SU-DHL-6 (cell line): Measurements from ENCODE around the gene PLRG1.
"Not testable (repeated sequence)": the region's sequence is repeated elsewhere in the genome, so short reads cannot be mapped to it uniquely, and the experiment has no call there.

Source experiments
- H2AFZ ChIP-seq: fragments of 200-600 bp; sonication (generic); 2 replicates; pipeline ENCODE4 v1.6.1; 2014; ENCODE audit warnings: low read depth, mild to moderate bottlenecking, moderate library complexity, mixed read lengths, antibody characterized with exemption, low read length; ENCODE audit not compliant: severe bottlenecking
- H3F3A ChIP-seq: fragments of 200-600 bp; shearing (Covaris generic); 2 replicates; pipeline ENCODE4 v1.6.0; 2016; ENCODE audit warnings: antibody characterized with exemption, mild to moderate bottlenecking; ENCODE audit not compliant: insufficient read depth
- H3K27ac ChIP-seq: fragments of 200-600 bp; sonication (generic); 2 replicates; pipeline ENCODE4 v1.5.1; 2016; ENCODE audit warnings: low read depth, mild to moderate bottlenecking, low read length, moderate library complexity, mixed read lengths
- H3K27me3 ChIP-seq: fragments of 200-600 bp; sonication (generic), shearing (Covaris generic); 2 replicates; pipeline ENCODE4 v1.6.0; 2014; ENCODE audit warnings: mild to moderate bottlenecking, low read length
- H3K36me3 ChIP-seq: fragments of 200-600 bp; sonication (generic); 2 replicates; pipeline ENCODE4 v1.6.1; 2014; ENCODE audit warnings: mild to moderate bottlenecking, low read length, mixed read lengths
- H3K4me2 ChIP-seq: fragments of 300-600, 200-600 bp; shearing (Covaris generic), sonication (generic); 2 replicates; pipeline ENCODE4 v1.6.0; 2014; ENCODE audit warnings: low read length, low read depth, mild to moderate bottlenecking; ENCODE audit not compliant: poor library complexity, severe bottlenecking
- H3K4me3 ChIP-seq: fragments of 200-600 bp; sonication (generic); 2 replicates; pipeline ENCODE4 v1.5.1; 2014; ENCODE audit warnings: antibody characterized with exemption, low read length, mild to moderate bottlenecking, mixed read lengths; ENCODE audit not compliant: insufficient read depth, poor library complexity, severe bottlenecking
- H3K79me2 ChIP-seq: fragments of 200-600 bp; sonication (generic); 2 replicates; pipeline ENCODE4 v1.6.1; 2014; ENCODE audit warnings: mild to moderate bottlenecking, low read length, moderate library complexity; ENCODE audit not compliant: insufficient read depth
- H3K9ac ChIP-seq: fragments of 200-600 bp; sonication (generic); 2 replicates; pipeline ENCODE4 v1.7.0; 2014; ENCODE audit warnings: mild to moderate bottlenecking, low read length
- H3K9me2 ChIP-seq: fragments of 200-600 bp; sonication (generic); replicated peaks from 2 replicates; pipeline ENCODE4 v1.6.1; 2014; ENCODE audit warnings: low read length; ENCODE audit not compliant: insufficient read depth
- H3K9me3 ChIP-seq: fragments of 200-600 bp; sonication (generic); 2 replicates; pipeline ENCODE4 v1.6.1; 2014; ENCODE audit warnings: low read length, mixed read lengths; ENCODE audit not compliant: insufficient read depth
- H4K20me1 ChIP-seq: fragments of 200-600 bp; sonication (generic); 2 replicates; pipeline ENCODE4 v1.6.1; 2014; ENCODE audit warnings: low read depth, mild to moderate bottlenecking, antibody characterized with exemption, low read length, moderate library complexity, mixed read lengths
- EZH2phosphoT487 ChIP-seq: fragments of 200-600 bp; sonication (generic), shearing (Covaris generic); conservative IDR thresholded peaks from 2 replicates; pipeline ENCODE4 v1.6.1; 2018; ENCODE audit warnings: mild to moderate bottlenecking, antibody characterized with exemption, low read length, moderate library complexity, mixed read lengths
- TF ChIP-seq, protein P1 (sequence below): fragments of 200-600 bp; sonication (generic); IDR thresholded peaks from one replicate; pipeline ENCODE4 v1.5.1; 2017; ENCODE audit warnings: antibody characterized with exemption, mild to moderate bottlenecking, low read length, moderate library complexity; ENCODE audit not compliant: insufficient read depth, poor library complexity, severe bottlenecking

PLRG1 gene

DNA sequence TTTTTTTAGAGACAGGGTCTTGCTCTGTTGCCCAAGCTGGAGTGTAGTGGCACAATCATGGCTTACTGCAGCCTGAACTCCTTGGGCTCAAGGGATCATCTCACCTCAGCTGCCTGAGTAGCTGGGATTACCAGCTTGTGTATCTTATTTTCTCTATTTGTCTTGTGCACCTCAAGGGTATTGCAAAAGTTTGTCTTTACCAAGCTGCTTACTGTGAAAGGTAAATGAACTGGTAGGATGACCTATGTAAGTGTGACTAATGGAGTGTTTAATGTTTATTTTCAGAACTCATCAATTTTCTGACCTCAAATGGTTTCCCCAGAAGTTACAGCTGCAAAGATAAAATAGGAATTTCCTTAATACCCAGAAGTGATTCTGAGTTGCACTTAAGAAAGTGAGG, 45.6 kb upstream of the PLRG1 start:
- TF ChIP-seq EZH2phosphoT487: no peak
- TF ChIP-seq, protein P1, sequence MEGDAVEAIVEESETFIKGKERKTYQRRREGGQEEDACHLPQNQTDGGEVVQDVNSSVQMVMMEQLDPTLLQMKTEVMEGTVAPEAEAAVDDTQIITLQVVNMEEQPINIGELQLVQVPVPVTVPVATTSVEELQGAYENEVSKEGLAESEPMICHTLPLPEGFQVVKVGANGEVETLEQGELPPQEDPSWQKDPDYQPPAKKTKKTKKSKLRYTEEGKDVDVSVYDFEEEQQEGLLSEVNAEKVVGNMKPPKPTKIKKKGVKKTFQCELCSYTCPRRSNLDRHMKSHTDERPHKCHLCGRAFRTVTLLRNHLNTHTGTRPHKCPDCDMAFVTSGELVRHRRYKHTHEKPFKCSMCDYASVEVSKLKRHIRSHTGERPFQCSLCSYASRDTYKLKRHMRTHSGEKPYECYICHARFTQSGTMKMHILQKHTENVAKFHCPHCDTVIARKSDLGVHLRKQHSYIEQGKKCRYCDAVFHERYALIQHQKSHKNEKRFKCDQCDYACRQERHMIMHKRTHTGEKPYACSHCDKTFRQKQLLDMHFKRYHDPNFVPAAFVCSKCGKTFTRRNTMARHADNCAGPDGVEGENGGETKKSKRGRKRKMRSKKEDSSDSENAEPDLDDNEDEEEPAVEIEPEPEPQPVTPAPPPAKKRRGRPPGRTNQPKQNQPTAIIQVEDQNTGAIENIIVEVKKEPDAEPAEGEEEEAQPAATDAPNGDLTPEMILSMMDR: no peak

DNA sequence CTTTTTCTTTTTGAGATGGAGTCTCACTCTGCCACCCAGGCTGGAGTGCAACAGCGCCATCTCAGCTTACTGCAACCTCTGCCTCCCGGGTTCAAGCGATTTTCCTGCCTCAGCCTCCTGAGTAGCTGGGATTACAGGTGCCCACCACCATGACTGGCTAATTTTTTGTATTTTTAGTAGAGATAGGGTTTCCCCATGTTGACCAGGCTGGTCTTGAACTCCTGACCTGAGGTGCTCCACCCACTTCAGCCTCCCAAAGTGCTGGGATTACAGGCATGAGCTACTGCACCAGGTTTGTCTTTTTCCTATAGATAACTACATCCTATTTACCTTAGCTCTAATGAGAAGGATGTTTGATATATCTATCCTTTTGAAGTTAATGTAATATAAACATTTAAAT, 44.1 kb upstream of the PLRG1 start:
- H3K27me3 ChIP-seq, H2AFZ ChIP-seq, H3K9me2 ChIP-seq, H3F3A ChIP-seq, H3K27ac ChIP-seq, H4K20me1 ChIP-seq, H3K4me2 ChIP-seq, H3K9ac ChIP-seq, H3K4me3 ChIP-seq, H3K79me2 ChIP-seq, H3K9me3 ChIP-seq, H3K36me3 ChIP-seq: not testable (repeated sequence)

More for the DNA sequence above, 45.6 kb upstream of the PLRG1 start:
- Histone ChIP-seq H3F3A (no peaks in the 10 kb centered on the region), H3K27ac (no peak overlapping the region), H2AFZ (no peak overlapping the region), H3K4me3 (no peak overlapping the region), H3K9me3 (no peaks in the 10 kb centered on the region), H3K36me3 (no peaks in the 10 kb centered on the region), H3K9me2 (no peaks in the 10 kb centered on the region), H3K27me3 (no peaks in the 10 kb centered on the region), H4K20me1 (no peaks in the 10 kb centered on the region), H3K79me2 (no peaks in the 10 kb centered on the region), H3K4me2 (no peak overlapping the region), H3K9ac (no peak overlapping the region)

DNA sequence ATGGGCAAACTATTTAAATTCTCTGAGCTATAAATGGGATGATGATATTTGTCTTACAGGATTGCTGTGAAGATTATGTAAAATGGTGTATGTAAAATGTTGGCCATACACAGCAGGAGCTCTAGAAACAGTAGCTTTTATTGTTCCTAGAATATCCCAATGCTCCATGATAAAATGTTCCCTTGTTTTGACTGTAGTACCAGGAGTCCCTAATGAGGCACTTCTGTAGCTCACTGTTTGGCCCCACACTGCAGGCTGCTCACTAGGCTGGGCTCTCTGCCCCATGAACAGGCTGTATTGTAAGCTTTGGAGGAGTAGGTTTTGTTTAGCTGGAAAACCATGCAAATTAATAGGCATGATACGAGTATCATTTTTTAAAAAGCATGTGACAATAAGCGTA, 43.7 kb upstream of the PLRG1 start:
- Histone ChIP-seq H3K36me3 (no peaks in the 10 kb centered on the region), H3K9me3 (no peaks in the 10 kb centered on the region), H3K4me2 (no peak overlapping the region), H3K4me3 (no peak overlapping the region), H2AFZ (no peak overlapping the region), H3K79me2 (no peaks in the 10 kb centered on the region), H3K27ac (no peak overlapping the region), H3K9me2 (no peaks in the 10 kb centered on the region), H3K9ac (no peak overlapping the region), H3F3A (no peaks in the 10 kb centered on the region), H3K27me3 (no peaks in the 10 kb centered on the region), H4K20me1 (no peaks in the 10 kb centered on the region)
- no peak for TF ChIP-seq EZH2phosphoT487
- TF ChIP-seq, protein P1: no peak

DNA sequence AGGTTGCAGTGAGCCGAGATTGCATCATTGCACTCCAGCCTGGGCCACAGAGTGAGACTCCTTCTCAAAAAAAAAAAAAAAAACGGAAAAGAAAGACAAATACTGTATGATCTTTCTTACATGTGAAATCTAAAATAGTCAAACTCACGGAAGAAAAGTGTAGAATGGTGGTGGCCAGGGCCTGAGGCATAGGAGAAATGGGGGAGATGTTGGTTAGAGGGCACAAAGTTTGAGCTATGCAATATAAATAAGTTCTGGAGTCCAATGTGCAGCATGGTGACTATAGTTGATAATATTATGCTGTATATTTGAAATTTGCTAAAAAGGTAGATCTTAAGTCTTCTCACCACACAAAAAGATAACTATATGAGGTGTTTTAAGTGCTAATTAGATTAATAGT, 41.7 kb upstream of the PLRG1 start:
- Histone ChIP-seq H4K20me1 (no peaks in the 10 kb centered on the region), H3K27ac (no peak overlapping the region), H3K79me2 (no peaks in the 10 kb centered on the region), H3K27me3 (no peaks in the 10 kb centered on the region), H3K9me3 (no peaks in the 10 kb centered on the region), H3K4me3 (no peak overlapping the region), H3K9ac (no peak overlapping the region), H3K36me3 (no peaks in the 10 kb centered on the region), H2AFZ (no peak overlapping the region), H3K4me2 (no peak overlapping the region), H3K9me2 (no peaks in the 10 kb centered on the region), H3F3A (no peaks in the 10 kb centered on the region)
- TF ChIP-seq EZH2phosphoT487: no peak
